ENCODE results near the gene OR6C6. TPM values are rescaled to one million over a fixed set of nuclear protein-coding genes. Genes with fewer than 3 reads are reported as not detected.
"Not testable (repeated sequence)": the region's sequence is repeated elsewhere in the genome, so short reads cannot be mapped to it uniquely, and the experiment has no call there.

Gene OR6C6
- polyA plus RNA-seq, 1 of the 3 experiments (the other 2 are of a cell fraction) = not detected

DNA sequence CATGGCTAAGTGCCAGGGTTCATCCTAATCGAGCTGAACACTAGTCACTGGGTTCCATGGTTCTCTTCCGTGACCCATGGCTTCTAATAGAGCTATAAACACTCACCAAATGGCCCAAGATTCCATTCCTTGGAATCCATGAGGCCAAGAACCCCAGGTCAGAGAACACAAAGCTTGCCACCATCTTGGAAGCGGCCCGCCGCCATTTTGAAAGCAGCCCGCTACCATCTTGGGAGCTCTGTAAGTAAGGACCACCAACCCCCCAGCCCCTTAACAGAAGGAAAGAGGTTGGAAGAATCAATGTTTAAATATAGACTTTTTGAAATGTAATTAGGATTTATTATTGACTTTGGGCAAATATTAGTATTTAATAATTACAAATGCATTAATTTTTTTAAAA, 29.4 kb upstream of the OR6C6 start:
- H3K4me2 ChIP-seq; H3K9ac ChIP-seq; H3K9me2 ChIP-seq; H4K20me1 ChIP-seq (ENCODE audit: insufficient read depth); H3K36me3 ChIP-seq (replicated peaks in 1 of 2; ENCODE audit: control insufficient read depth in 1 of 2, insufficient read depth in 2 of 2, low read length in 1 of 2); H3K9me3 ChIP-seq; H3F3A ChIP-seq (replicated peaks; ENCODE audit: insufficient read depth); POLR2A ChIA-PET; H3K4me1 ChIP-seq (ENCODE audit: control insufficient read depth in 1 of 2, insufficient read depth in 2 of 2, low read depth in 1 of 2, low read length in 1 of 2); H3K79me2 ChIP-seq (ENCODE audit: insufficient read depth); H3K27ac ChIP-seq (ENCODE audit: low read depth in 2 of 2, low read length in 1 of 2); H3K4me3 ChIP-seq (ENCODE audit: low read depth in 2 of 2, low read length in 1 of 2); H2AFZ ChIP-seq (ENCODE audit: low read depth); H3K27me3 ChIP-seq (ENCODE audit: insufficient read depth); DNase-seq: not testable (repeated sequence)
- CTCF ChIA-PET = interaction anchor here (0.7 kb wide), 1 partner anchor 13 kb away, joined by 4 read pairs; no protein-coding TSS in a partner anchor
- 68% methylated on average over 6 of the region's 6 CpGs for WGBS (ENCODE audit: low lambda C conversion rate)

DNA sequence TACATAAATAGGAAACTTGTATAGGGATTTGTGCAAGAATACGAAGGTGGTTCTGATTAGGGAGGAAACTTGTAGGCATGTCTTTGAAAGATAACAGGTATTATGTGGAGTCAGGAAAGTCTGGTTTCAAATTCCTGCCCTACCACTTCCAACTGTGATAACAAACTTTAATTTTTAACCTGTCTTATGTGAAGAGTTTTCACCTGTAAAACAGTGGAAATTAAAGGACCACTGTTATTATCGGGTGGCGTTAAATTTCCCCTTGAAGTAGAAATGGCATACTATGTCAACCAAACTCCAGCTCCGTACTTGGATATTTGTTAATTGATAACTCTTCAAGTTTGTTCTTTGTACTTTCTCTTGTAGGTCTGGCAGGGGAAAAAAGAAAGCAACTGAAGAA, 23.8 kb upstream of the OR6C6 start:
- H3K9me3 ChIP-seq = no peaks in the 10 kb centered on the region; the same call in 1 of the 2 replicates
- ChIA-PET CTCF (interaction anchor here (1.0 kb wide), 1 partner anchor 10 kb away, joined by 3 read pairs; the partner anchor contains the start of gene OR6C3), POLR2A (no interaction called here)
- no peaks in the 10 kb centered on the region for H4K20me1 ChIP-seq (ENCODE audit: insufficient read depth)
- H3K9ac ChIP-seq = no peak overlapping the region
- no peak overlapping the region for H3K4me2 ChIP-seq
- DNase-seq = no peak
- no peak for TF ChIP-seq EP300 (IDR thresholded peaks at IDR 0.05; ENCODE audit: borderline replicate concordance in 1 of 2, low read depth in 1 of 2, low read length in 1 of 2)
- no peaks in the 10 kb centered on the region for H3K36me3 ChIP-seq (replicated peaks in 1 of 2; ENCODE audit: control insufficient read depth in 1 of 2, insufficient read depth in 2 of 2, low read length in 1 of 2)
- no peaks in the 10 kb centered on the region for H3F3A ChIP-seq (replicated peaks; ENCODE audit: insufficient read depth)
- no peaks in the 10 kb centered on the region for H3K79me2 ChIP-seq (ENCODE audit: insufficient read depth)
- no peaks in the 10 kb centered on the region for H3K9me2 ChIP-seq
- H2AFZ ChIP-seq (ENCODE audit: low read depth) = no peak overlapping the region
- 22% methylated on average over 4 of the region's 4 CpGs for WGBS (ENCODE audit: low lambda C conversion rate)
- H3K27me3 ChIP-seq (ENCODE audit: insufficient read depth) = no peaks in the 10 kb centered on the region
- H3K4me1 ChIP-seq (ENCODE audit: control insufficient read depth in 1 of 2, insufficient read depth in 2 of 2, low read depth in 1 of 2, low read length in 1 of 2) = no peaks in the 10 kb centered on the region
- H3K27ac ChIP-seq (ENCODE audit: low read depth in 2 of 2, low read length in 1 of 2) = no peak overlapping the region
- H3K4me3 ChIP-seq (ENCODE audit: low read depth in 2 of 2, low read length in 1 of 2) = no peak overlapping the region

DNA sequence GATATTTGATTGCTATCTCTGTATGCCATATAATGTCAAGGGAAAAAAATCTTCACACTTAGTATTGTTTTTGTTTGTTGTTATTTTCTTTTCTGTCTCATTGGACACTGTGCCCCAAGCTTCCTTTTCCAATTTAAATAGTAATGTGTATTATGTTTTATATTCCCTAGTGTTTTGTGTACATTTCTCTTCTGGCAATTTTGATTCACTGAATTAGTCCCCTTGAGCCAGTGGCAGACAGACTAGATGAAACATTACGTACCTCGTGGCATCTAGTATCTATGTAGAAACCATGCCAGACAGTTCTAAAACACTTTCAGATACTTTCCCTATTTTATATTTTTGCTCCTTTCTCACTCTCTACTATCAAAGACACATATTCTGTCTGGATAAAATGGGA, 17.7 kb upstream of the OR6C6 start, which contains the start of gene OR6C1:
Gene OR6C1 (plus strand): TSS at position 301 of the 400 bp plus-strand sequence. CDS start 6,257 bp downstream, outside the sequence.
- Histone ChIP-seq H3K9ac (no peak within 1 kb of the TSS), H3K4me1 (ENCODE audit: control insufficient read depth in 1 of 2, insufficient read depth in 2 of 2, low read depth in 1 of 2, low read length in 1 of 2) (no peaks in the 10 kb centered on the region), H3K36me3 (replicated peaks in 1 of 2; ENCODE audit: control insufficient read depth in 1 of 2, insufficient read depth in 2 of 2, low read length in 1 of 2) (no peaks in the 10 kb centered on the region), H3K27me3 (ENCODE audit: insufficient read depth) (no peaks in the 10 kb centered on the region), H3K4me3 (ENCODE audit: low read depth in 2 of 2, low read length in 1 of 2) (no peak within 1 kb of the TSS), H3K9me2 (no peaks in the 10 kb centered on the region), H4K20me1 (ENCODE audit: insufficient read depth) (no peaks in the 10 kb centered on the region), H3K27ac (ENCODE audit: low read depth in 2 of 2, low read length in 1 of 2) (no peak within 1 kb of the TSS), H2AFZ (ENCODE audit: low read depth) (no peak within 1 kb of the TSS), H3F3A (replicated peaks; ENCODE audit: insufficient read depth) (no peaks in the 10 kb centered on the region), H3K79me2 (ENCODE audit: insufficient read depth) (no peaks in the 10 kb centered on the region), H3K4me2 (no peak within 1 kb of the TSS), H3K9me3 (no peaks in the 10 kb centered on the region)
- POLR2A ChIA-PET = no interaction called here
- CTCF ChIA-PET = no interaction called here
- TF ChIP-seq EP300 (IDR thresholded peaks at IDR 0.05; ENCODE audit: borderline replicate concordance in 1 of 2, low read depth in 1 of 2, low read length in 1 of 2) (no peak), POLR2AphosphoS5 (IDR thresholded peaks at IDR 0.05; ENCODE audit: low read depth, low read length) (no peak)
- WGBS (ENCODE audit: low lambda C conversion rate) = 1% methylated on average over 2 of the region's 2 CpGs
- no peak for DNase-seq

DNA sequence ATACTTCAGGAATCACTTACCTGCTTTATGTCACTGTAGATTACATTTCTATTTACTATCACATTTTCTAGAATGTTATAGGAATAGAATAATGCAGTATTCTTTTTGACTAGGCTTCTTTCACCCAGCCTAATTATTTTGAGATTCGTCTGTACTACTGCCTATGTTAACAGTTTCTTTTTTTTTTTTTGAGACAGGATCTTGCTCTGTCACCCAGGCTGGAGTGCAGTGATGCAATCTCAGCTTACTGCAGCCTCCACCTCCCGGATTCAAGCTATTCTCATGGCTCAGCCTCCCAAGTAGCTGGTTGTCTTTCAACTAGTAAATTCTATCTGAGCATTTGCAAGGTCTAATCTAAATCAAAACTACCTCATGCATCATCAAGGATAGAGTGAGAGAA, 6.4 kb downstream of the OR6C6 start:
- no peaks in the 10 kb centered on the region for H3K36me3 ChIP-seq (replicated peaks in 1 of 2; ENCODE audit: control insufficient read depth in 1 of 2, insufficient read depth in 2 of 2, low read length in 1 of 2)
- H3K9ac ChIP-seq = no peak overlapping the region
- no peaks in the 10 kb centered on the region for H3K4me1 ChIP-seq (ENCODE audit: control insufficient read depth in 1 of 2, insufficient read depth in 2 of 2, low read depth in 1 of 2, low read length in 1 of 2)
- DNase-seq = no peak
- H3K27ac ChIP-seq (ENCODE audit: low read depth in 2 of 2, low read length in 1 of 2) = no peak overlapping the region
- POLR2A ChIA-PET = no interaction called here
- 1% methylated on average over 2 of the region's 2 CpGs for WGBS (ENCODE audit: low lambda C conversion rate)
- no peaks in the 10 kb centered on the region for H3K9me2 ChIP-seq
- CTCF ChIA-PET = no interaction called here
- no peaks in the 10 kb centered on the region for H3K9me3 ChIP-seq
- no peaks in the 10 kb centered on the region for H3F3A ChIP-seq (replicated peaks; ENCODE audit: insufficient read depth)
- no peaks in the 10 kb centered on the region for H4K20me1 ChIP-seq (ENCODE audit: insufficient read depth)
- H2AFZ ChIP-seq (ENCODE audit: low read depth) = no peak overlapping the region
- no peak overlapping the region for H3K4me3 ChIP-seq (ENCODE audit: low read depth in 2 of 2, low read length in 1 of 2)
- no peaks in the 10 kb centered on the region for H3K79me2 ChIP-seq (ENCODE audit: insufficient read depth)
- no peaks in the 10 kb centered on the region for H3K27me3 ChIP-seq (ENCODE audit: insufficient read depth)
- no peak overlapping the region for H3K4me2 ChIP-seq
- TF ChIP-seq ELF1 (IDR thresholded peaks at IDR 0.05) (no peak), SMC3 (IDR thresholded peaks at IDR 0.05; ENCODE audit: low read depth, low read length) (no peak), RXRA (IDR thresholded peaks at IDR 0.05; ENCODE audit: borderline replicate concordance, low read depth) (no peak), RAD21 (IDR thresholded peaks at IDR 0.05; ENCODE audit: low read length) (no peak), NRF1 (IDR thresholded peaks at IDR 0.05; ENCODE audit: low read depth, low read length) (no peak), FOSL2 (IDR thresholded peaks at IDR 0.05; ENCODE audit: borderline replicate concordance, low read depth) (no peak), SIN3A (IDR thresholded peaks at IDR 0.05; ENCODE audit: borderline replicate concordance, low read depth, low read length) (no peak), RFX5 (IDR thresholded peaks at IDR 0.05; ENCODE audit: low read length) (no peak), GABPA (IDR thresholded peaks at IDR 0.05; ENCODE audit: low read depth) (no peak)
- TF ChIP-seq, protein P1, sequence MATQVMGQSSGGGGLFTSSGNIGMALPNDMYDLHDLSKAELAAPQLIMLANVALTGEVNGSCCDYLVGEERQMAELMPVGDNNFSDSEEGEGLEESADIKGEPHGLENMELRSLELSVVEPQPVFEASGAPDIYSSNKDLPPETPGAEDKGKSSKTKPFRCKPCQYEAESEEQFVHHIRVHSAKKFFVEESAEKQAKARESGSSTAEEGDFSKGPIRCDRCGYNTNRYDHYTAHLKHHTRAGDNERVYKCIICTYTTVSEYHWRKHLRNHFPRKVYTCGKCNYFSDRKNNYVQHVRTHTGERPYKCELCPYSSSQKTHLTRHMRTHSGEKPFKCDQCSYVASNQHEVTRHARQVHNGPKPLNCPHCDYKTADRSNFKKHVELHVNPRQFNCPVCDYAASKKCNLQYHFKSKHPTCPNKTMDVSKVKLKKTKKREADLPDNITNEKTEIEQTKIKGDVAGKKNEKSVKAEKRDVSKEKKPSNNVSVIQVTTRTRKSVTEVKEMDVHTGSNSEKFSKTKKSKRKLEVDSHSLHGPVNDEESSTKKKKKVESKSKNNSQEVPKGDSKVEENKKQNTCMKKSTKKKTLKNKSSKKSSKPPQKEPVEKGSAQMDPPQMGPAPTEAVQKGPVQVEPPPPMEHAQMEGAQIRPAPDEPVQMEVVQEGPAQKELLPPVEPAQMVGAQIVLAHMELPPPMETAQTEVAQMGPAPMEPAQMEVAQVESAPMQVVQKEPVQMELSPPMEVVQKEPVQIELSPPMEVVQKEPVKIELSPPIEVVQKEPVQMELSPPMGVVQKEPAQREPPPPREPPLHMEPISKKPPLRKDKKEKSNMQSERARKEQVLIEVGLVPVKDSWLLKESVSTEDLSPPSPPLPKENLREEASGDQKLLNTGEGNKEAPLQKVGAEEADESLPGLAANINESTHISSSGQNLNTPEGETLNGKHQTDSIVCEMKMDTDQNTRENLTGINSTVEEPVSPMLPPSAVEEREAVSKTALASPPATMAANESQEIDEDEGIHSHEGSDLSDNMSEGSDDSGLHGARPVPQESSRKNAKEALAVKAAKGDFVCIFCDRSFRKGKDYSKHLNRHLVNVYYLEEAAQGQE (IDR thresholded peaks at IDR 0.05; ENCODE audit: low read depth, low read length) = no peak
- TF ChIP-seq, protein P2, sequence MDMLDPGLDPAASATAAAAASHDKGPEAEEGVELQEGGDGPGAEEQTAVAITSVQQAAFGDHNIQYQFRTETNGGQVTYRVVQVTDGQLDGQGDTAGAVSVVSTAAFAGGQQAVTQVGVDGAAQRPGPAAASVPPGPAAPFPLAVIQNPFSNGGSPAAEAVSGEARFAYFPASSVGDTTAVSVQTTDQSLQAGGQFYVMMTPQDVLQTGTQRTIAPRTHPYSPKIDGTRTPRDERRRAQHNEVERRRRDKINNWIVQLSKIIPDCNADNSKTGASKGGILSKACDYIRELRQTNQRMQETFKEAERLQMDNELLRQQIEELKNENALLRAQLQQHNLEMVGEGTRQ (IDR thresholded peaks at IDR 0.05; ENCODE audit: borderline replicate concordance, low read depth, low read length) = no peak
